H1 (cell line): ENCODE results near the gene UHRF2. TPM values are rescaled to one million over a fixed set of nuclear protein-coding genes. Genes with fewer than 3 reads are reported as not detected.
A peak's percentile ranks its signal among the peaks of the same experiment; 100 is the strongest.

ENCODE experiments used
- CTCF ChIA-PET: fragments of 300-600 bp; sonication (Branson Sonifier 250); formaldehyde crosslinking; loops from one replicate; lab custom pipeline; 2021; ENCODE audit not compliant: partially characterized antibody; lab: Charles Lee
- POLR2A ChIA-PET: fragments of 300-600 bp; sonication (Branson Sonifier 250); formaldehyde crosslinking; loops from one replicate; lab custom pipeline; 2021; ENCODE audit warnings: inconsistent platforms; ENCODE audit not compliant: partially characterized antibody; lab: Charles Lee
- DNase-seq, 2 experiments: peaks; one replicate each; pipeline versions ENCODE4 v3.0.0 to v3.0.0-alpha.2; 2010 to 2022; ENCODE audit warnings: low spot score in 2 of 2, low read depth in 1 of 2, mixed read lengths in 1 of 2
- FAIRE-seq: peaks from 2 replicates; lab custom pipeline; 2011; peaks lifted over from hg19 to GRCh38; lab: Jason Lieb, UNC
- H2AFZ ChIP-seq: 2 replicates; pipeline ENCODE4 v1.8.1; 2012; ENCODE audit warnings: low read length, inconsistent platforms
- H2AK5ac ChIP-seq: 2 replicates; pipeline ENCODE4 v1.6.1; 2013; ENCODE audit warnings: low read depth, low read length
- H2BK120ac ChIP-seq: replicated peaks from 2 replicates; pipeline ENCODE3; 2013; ENCODE audit warnings: low read depth, low read length, inconsistent platforms
- H2BK12ac ChIP-seq: 2 replicates; pipeline ENCODE4 v1.6.1; 2013; ENCODE audit warnings: low read depth, low read length
- H2BK15ac ChIP-seq: 2 replicates; pipeline ENCODE4 v1.6.1; 2013; ENCODE audit warnings: low read length
- H2BK20ac ChIP-seq: 2 replicates; pipeline ENCODE4 v1.6.1; 2013; ENCODE audit warnings: low read length
- H2BK5ac ChIP-seq: 2 replicates; pipeline ENCODE4 v1.6.1; 2013; ENCODE audit warnings: low read depth, low read length
- H3K14ac ChIP-seq: 2 replicates; pipeline ENCODE4 v1.6.1; 2013; ENCODE audit warnings: inconsistent platforms; ENCODE audit not compliant: insufficient read length
- H3K18ac ChIP-seq: 2 replicates; pipeline ENCODE4 v1.6.1; 2013; ENCODE audit warnings: low read length; ENCODE audit errors: extremely low read depth
- H3K23ac ChIP-seq: 2 replicates; pipeline ENCODE4 v1.6.1; 2013; ENCODE audit warnings: inconsistent platforms; ENCODE audit not compliant: insufficient read length
- H3K23me2 ChIP-seq: 2 replicates; pipeline ENCODE4 v1.6.1; 2013; ENCODE audit warnings: low read depth, low read length
- H3K27ac ChIP-seq: 2 replicates; pipeline ENCODE4 v1.6.1; 2011; ENCODE audit warnings: low read depth, low read length, inconsistent platforms
- H3K27me3 ChIP-seq, 4 experiments: replicated peaks in 1 of 4; 1 replicate in 1 of 4; 2 replicates in 3 of 4; pipeline versions ENCODE4 v1.6.1 to v1.8.1; 2011 to 2013; ENCODE audit warnings: low read length in 3 of 4, mild to moderate bottlenecking in 3 of 4, inconsistent platforms in 2 of 4, mixed read lengths in 2 of 4, moderate library complexity in 1 of 4; ENCODE audit not compliant: control insufficient read depth in 3 of 4, insufficient read depth in 3 of 4; ENCODE audit errors: extremely low read depth in 1 of 4
- H3K36me3 ChIP-seq, 4 experiments: 2 replicates each; pipeline versions ENCODE4 v1.6.1 to v1.8.1; 2011 to 2013; ENCODE audit warnings: mild to moderate bottlenecking in 4 of 4, low read length in 3 of 4, moderate library complexity in 2 of 4, control low read depth in 1 of 4, inconsistent platforms in 1 of 4; ENCODE audit not compliant: insufficient read depth in 4 of 4, control insufficient read depth in 2 of 4
- H3K4ac ChIP-seq: replicated peaks from 2 replicates; pipeline ENCODE3; 2013; ENCODE audit warnings: low read length, low read depth, mixed read lengths, inconsistent platforms; ENCODE audit not compliant: insufficient read length
- H3K4me1 ChIP-seq, 4 experiments: replicated peaks in 1 of 4; 1 replicate in 1 of 4; 2 replicates in 3 of 4; pipeline versions ENCODE4 v1.6.1 to v1.8.1; 2011 to 2013; ENCODE audit warnings: low read length in 3 of 4, inconsistent platforms in 2 of 4, mixed read lengths in 1 of 4; ENCODE audit not compliant: insufficient read depth in 4 of 4, control insufficient read depth in 3 of 4
- H3K4me2 ChIP-seq, 2 experiments: 2 replicates each; pipeline versions ENCODE4 v1.6.1 to v1.8.1; 2011 to 2013; ENCODE audit warnings: low read depth in 2 of 2, low read length in 2 of 2, control low read depth in 1 of 2, inconsistent platforms in 1 of 2, mild to moderate bottlenecking in 1 of 2; ENCODE audit not compliant: insufficient read depth in 1 of 2
- H3K4me3 ChIP-seq, 4 experiments: fragments of 200-600, 300-600 bp in 1 of 4; sonication (generic), shearing (Covaris generic), sonication (Bioruptor Twin) in 1 of 4; 2 replicates each; pipeline versions ENCODE4 v1.5.1 to v1.8.1; 2011 to 2016; ENCODE audit warnings: low read length in 4 of 4, low read depth in 3 of 4, control low read depth in 2 of 4, inconsistent platforms in 2 of 4, mild to moderate bottlenecking in 2 of 4, mixed read lengths in 1 of 4, moderate library complexity in 1 of 4; ENCODE audit not compliant: insufficient read depth in 2 of 4; ENCODE audit errors: extremely low read depth in 1 of 4
- H3K56ac ChIP-seq: replicated peaks from 2 replicates; pipeline ENCODE3; 2013; ENCODE audit warnings: low read depth, mild to moderate bottlenecking, mixed read lengths, low read length, inconsistent platforms; ENCODE audit not compliant: insufficient read length
- H3K79me1 ChIP-seq: 2 replicates; pipeline ENCODE4 v1.6.1; 2013; ENCODE audit warnings: low read depth, low read length, control low read depth
- H3K79me2 ChIP-seq, 2 experiments: 2 replicates each; pipeline versions ENCODE4 v1.6.1 to v1.8.1; 2012 to 2013; ENCODE audit warnings: low read length in 2 of 2, mild to moderate bottlenecking in 2 of 2, inconsistent platforms in 1 of 2; ENCODE audit not compliant: insufficient read depth in 2 of 2, control insufficient read depth in 1 of 2
- H3K9ac ChIP-seq, 4 experiments: replicated peaks in 1 of 4; 1 replicate in 1 of 4; 2 replicates in 3 of 4; pipeline versions ENCODE4 v1.6.1 to v1.8.1; 2011 to 2013; ENCODE audit warnings: low read depth in 3 of 4, low read length in 3 of 4, control low read depth in 2 of 4, mild to moderate bottlenecking in 2 of 4, moderate library complexity in 2 of 4, inconsistent platforms in 1 of 4; ENCODE audit errors: extremely low read depth in 1 of 4
- H3K9me3 ChIP-seq, 2 experiments: 2 replicates each; pipeline versions ENCODE4 v1.6.1 to v1.8.1; 2012 to 2013; ENCODE audit warnings: mild to moderate bottlenecking in 2 of 2, moderate library complexity in 2 of 2, control low read depth in 1 of 2, inconsistent platforms in 1 of 2, low read depth in 1 of 2, low read length in 1 of 2, mixed read lengths in 1 of 2; ENCODE audit not compliant: insufficient read depth in 2 of 2
- H4K20me1 ChIP-seq, 2 experiments: replicated peaks in 1 of 2; 2 replicates each; pipeline versions ENCODE3 to v1.8.1; 2011 to 2013; ENCODE audit warnings: inconsistent platforms in 2 of 2, low read length in 2 of 2, mild to moderate bottlenecking in 1 of 2; ENCODE audit not compliant: insufficient read depth in 2 of 2, control insufficient read depth in 1 of 2
- H4K5ac ChIP-seq: 2 replicates; pipeline ENCODE4 v1.6.1; 2013; ENCODE audit warnings: low read length, low read depth, mixed read lengths, inconsistent platforms; ENCODE audit not compliant: insufficient read length
- H4K8ac ChIP-seq: 2 replicates; pipeline ENCODE4 v1.8.0; 2013; ENCODE audit warnings: mild to moderate bottlenecking, moderate library complexity, low read length, inconsistent platforms; ENCODE audit not compliant: insufficient read depth; ENCODE audit errors: extremely low read depth
- H4K91ac ChIP-seq: replicated peaks from 2 replicates; pipeline ENCODE3; 2013; ENCODE audit warnings: low read length, mixed read lengths, inconsistent platforms; ENCODE audit not compliant: insufficient read length
- RAD21 ChIP-seq, 2 experiments: IDR thresholded peaks in 1 of 2; conservative IDR thresholded peaks in 1 of 2; 2 replicates each; pipeline ENCODE4 v1.6.1; 2011; ENCODE audit warnings: low read depth in 2 of 2, low read length in 2 of 2, improper control_type of control experiment in 1 of 2, inconsistent platforms in 1 of 2, mild to moderate bottlenecking in 1 of 2, moderate library complexity in 1 of 2
- SIN3A ChIP-seq, 2 experiments: IDR thresholded peaks in 1 of 2; conservative IDR thresholded peaks in 1 of 2; 2 replicates each; pipeline ENCODE4 v1.6.1; 2011 to 2012; ENCODE audit warnings: low read length in 2 of 2, improper control_type of control experiment in 1 of 2, low read depth in 1 of 2, mild to moderate bottlenecking in 1 of 2
- WGBS, 2 experiments: shearing (Covaris generic) in 1 of 2; methylation state at CpG; one replicate each; pipeline versions ENCODE4 v1.1.6 to v1.1.7; 2013 to 2015; ENCODE audit warnings: low lambda C conversion rate in 2 of 2, mixed read lengths in 2 of 2, inconsistent platforms in 1 of 2, low coverage in 1 of 2, missing lambda C conversion rate in 1 of 2; ENCODE audit not compliant: insufficient replicate concordance in 2 of 2, insufficient coverage in 1 of 2, insufficient read length in 1 of 2; ENCODE audit errors: extremely low coverage in 1 of 2, missing lambda C conversion rate in 1 of 2; 5-methylcytosine and 5-hydroxymethylcytosine counted together
- polyA plus RNA-seq, 7 experiments: library from polyadenylated mRNA; depleted of rRNA in 3 of 7; stranded (reverse) in 5 of 7; unstranded in 2 of 7; fragments of >200 nt in 5 of 7; fragments of 200-250 nt in 2 of 7; gene quantifications; 1 replicate in 5 of 7; 2 replicates in 1 of 7; 4 replicates in 1 of 7; pipeline versions ENCODE4 v1.2.1 to v1.2.3, GENCODE V29; 2011 to 2013; ENCODE audit warnings: missing spikeins in 2 of 7, mixed read lengths in 2 of 7
- total RNA-seq: library from RNA; stranded (reverse); fragmentation: NEBNext Ultra II Directional; extraction: Animal tissue kit (Norgen Biotek cat#: 25700); gene quantifications from 2 replicates; pipeline ENCODE4 v1.2.1, GENCODE V29; 2021
- TF ChIP-seq, protein P1 (sequence below), 3 experiments: IDR thresholded peaks; 1 replicate in 2 of 3; 2 replicates in 1 of 3; pipeline versions ENCODE4 v1.5.1 to v1.6.1; 2011; ENCODE audit warnings: low read length in 3 of 3, mild to moderate bottlenecking in 3 of 3, inconsistent platforms in 2 of 3, low read depth in 1 of 3, moderate library complexity in 1 of 3; ENCODE audit not compliant: insufficient read depth in 1 of 3; ENCODE audit errors: control extremely low read depth in 1 of 3

Gene UHRF2
- total and polyA plus RNA-seq, 2 of the 8 experiments (the other 6 are each of a cell fraction or from before 2014, with no cell fraction given), result 31.8 to 48.0 TPM

DNA sequence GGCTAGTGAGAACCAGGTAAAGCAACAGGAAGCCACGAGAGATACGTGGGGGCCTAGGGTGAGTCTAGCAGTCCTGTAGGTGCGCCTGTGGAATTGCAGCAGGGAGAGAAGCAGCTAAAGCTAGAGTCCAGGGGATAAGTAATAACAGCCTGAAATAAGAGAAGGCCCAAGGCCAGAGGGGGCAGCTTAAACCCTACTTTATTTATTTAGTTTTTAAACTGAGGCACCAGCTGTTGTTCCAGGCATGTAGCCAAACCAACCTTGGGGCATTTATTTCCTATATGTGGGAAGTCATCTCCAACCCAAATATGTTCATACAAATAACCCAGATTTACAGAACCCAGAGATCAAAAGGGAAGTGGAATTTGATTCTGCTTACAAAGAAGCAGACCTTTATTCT lies 139.0 kb downstream of the UHRF2 start:
- H3K18ac ChIP-seq, result no peak overlapping the region
- H3K27ac ChIP-seq, result no peak overlapping the region
- H4K91ac ChIP-seq, result no peak overlapping the region
- no peak overlapping the region for H3K4me2 ChIP-seq
- no peaks in the 10 kb centered on the region for H3K79me1 ChIP-seq
- no peak overlapping the region for H4K8ac ChIP-seq
- DNase-seq, result no peak
- no peak overlapping the region for H3K23ac ChIP-seq
- H2BK5ac ChIP-seq, result no peak overlapping the region
- H4K20me1 ChIP-seq, result no peaks in the 10 kb centered on the region
- no peak overlapping the region for H3K56ac ChIP-seq
- POLR2A ChIA-PET, result no interaction called here
- no peak overlapping the region for H2AFZ ChIP-seq
- no peak overlapping the region for H2BK12ac ChIP-seq
- H3K4ac ChIP-seq, result no peak overlapping the region
- H3K23me2 ChIP-seq, result no peaks in the 10 kb centered on the region
- H3K79me2 ChIP-seq, result no peaks in the 10 kb centered on the region
- FAIRE-seq, result no peak
- whole genome bisulfite sequencing, 2 experiments, result 86% methylated on average over 3 of the region's 3 CpGs; no CpG with 5 or more reads in 1 of the 2 experiments
- H2BK15ac ChIP-seq, result no peak overlapping the region
- no peak overlapping the region for H4K5ac ChIP-seq
- CTCF ChIA-PET, result interaction anchor here (1.0 to 1.9 kb wide), 2 partner anchors 10 to 41 kb away, joined by 3 to 6 read pairs; no protein-coding TSS in a partner anchor
- H3K4me3 ChIP-seq, result no peak overlapping the region
- no peak overlapping the region for H2AK5ac ChIP-seq
- H2BK120ac ChIP-seq, result no peak overlapping the region
- H3K4me1 ChIP-seq, result no peaks in the 10 kb centered on the region
- H3K9me3 ChIP-seq, result no peaks in the 10 kb centered on the region
- H3K27me3 ChIP-seq, result no peaks in the 10 kb centered on the region
- peaks cover 0 to 3% (median 1%) of the 10 kb centered on the region in 4 experiments; a peak in 4 of 8 replicates for H3K36me3 ChIP-seq
- TF ChIP-seq SIN3A (conservative IDR thresholded peaks at IDR 0.05 in 1 of 2, IDR thresholded peaks at IDR 0.05 in 1 of 2; ENCODE audit: low read depth in 1 of 2, low read length in 2 of 2) (no peak), RAD21 (IDR thresholded peaks at IDR 0.05 in 1 of 2, conservative IDR thresholded peaks at IDR 0.05 in 1 of 2; ENCODE audit: low read depth in 2 of 2, low read length in 2 of 2) (peak in 1 of 2 experiments; percentile 28; a peak in 1 of 4 replicates)
- TF ChIP-seq, protein P1, sequence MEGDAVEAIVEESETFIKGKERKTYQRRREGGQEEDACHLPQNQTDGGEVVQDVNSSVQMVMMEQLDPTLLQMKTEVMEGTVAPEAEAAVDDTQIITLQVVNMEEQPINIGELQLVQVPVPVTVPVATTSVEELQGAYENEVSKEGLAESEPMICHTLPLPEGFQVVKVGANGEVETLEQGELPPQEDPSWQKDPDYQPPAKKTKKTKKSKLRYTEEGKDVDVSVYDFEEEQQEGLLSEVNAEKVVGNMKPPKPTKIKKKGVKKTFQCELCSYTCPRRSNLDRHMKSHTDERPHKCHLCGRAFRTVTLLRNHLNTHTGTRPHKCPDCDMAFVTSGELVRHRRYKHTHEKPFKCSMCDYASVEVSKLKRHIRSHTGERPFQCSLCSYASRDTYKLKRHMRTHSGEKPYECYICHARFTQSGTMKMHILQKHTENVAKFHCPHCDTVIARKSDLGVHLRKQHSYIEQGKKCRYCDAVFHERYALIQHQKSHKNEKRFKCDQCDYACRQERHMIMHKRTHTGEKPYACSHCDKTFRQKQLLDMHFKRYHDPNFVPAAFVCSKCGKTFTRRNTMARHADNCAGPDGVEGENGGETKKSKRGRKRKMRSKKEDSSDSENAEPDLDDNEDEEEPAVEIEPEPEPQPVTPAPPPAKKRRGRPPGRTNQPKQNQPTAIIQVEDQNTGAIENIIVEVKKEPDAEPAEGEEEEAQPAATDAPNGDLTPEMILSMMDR (IDR thresholded peaks at IDR 0.05; ENCODE audit: control extremely low read depth in 1 of 3, insufficient read depth in 1 of 3, low read depth in 1 of 3, low read length in 3 of 3), result peak in 1 of 3 experiments; percentile 30; a peak in 1 of 4 replicates
- H3K9ac ChIP-seq, result no peak overlapping the region
- no peak overlapping the region for H2BK20ac ChIP-seq
- H3K14ac ChIP-seq, result no peak overlapping the region
